H1 (cell line): ENCODE results near the gene SELPLG. TPM values are rescaled to one million over a fixed set of nuclear protein-coding genes. Genes with fewer than 3 reads are reported as not detected.

Experiments used
- EP300 ChIP-seq, 2 experiments: IDR thresholded peaks; 1 replicate in 1 of 2; 2 replicates in 1 of 2; pipeline ENCODE4 v1.6.1; 2011 to 2012; ENCODE audit warnings: low read depth in 2 of 2, low read length in 2 of 2, mild to moderate bottlenecking in 2 of 2, borderline replicate concordance in 1 of 2, inconsistent platforms in 1 of 2, moderate library complexity in 1 of 2
- KDM5A ChIP-seq: fragments of 200-600 bp; IDR thresholded peaks from 2 replicates; pipeline ENCODE4 v1.7.1; 2012; ENCODE audit warnings: mild to moderate bottlenecking, low read length, inconsistent platforms, mixed read lengths
- YY1 ChIP-seq: IDR thresholded peaks from 2 replicates; pipeline ENCODE4 v1.6.1; 2011; ENCODE audit warnings: low read depth, mild to moderate bottlenecking, low read length
- polyA plus RNA-seq, 7 experiments: library from polyadenylated mRNA; depleted of rRNA in 3 of 7; stranded (reverse) in 5 of 7; unstranded in 2 of 7; fragments of >200 nt in 5 of 7; fragments of 200-250 nt in 2 of 7; gene quantifications; 1 replicate in 5 of 7; 2 replicates in 1 of 7; 4 replicates in 1 of 7; pipeline versions ENCODE4 v1.2.1 to v1.2.3, GENCODE V29; 2011 to 2013; ENCODE audit warnings: missing spikeins in 2 of 7, mixed read lengths in 2 of 7
- total RNA-seq: library from RNA; stranded (reverse); fragmentation: NEBNext Ultra II Directional; extraction: Animal tissue kit (Norgen Biotek cat#: 25700); gene quantifications from 2 replicates; pipeline ENCODE4 v1.2.1, GENCODE V29; 2021

Gene SELPLG
- total and polyA plus RNA-seq, 2 of the 8 experiments (the other 6 are each of a cell fraction or from before 2014, with no cell fraction given): 0.18 TPM; not detected in 1

DNA sequence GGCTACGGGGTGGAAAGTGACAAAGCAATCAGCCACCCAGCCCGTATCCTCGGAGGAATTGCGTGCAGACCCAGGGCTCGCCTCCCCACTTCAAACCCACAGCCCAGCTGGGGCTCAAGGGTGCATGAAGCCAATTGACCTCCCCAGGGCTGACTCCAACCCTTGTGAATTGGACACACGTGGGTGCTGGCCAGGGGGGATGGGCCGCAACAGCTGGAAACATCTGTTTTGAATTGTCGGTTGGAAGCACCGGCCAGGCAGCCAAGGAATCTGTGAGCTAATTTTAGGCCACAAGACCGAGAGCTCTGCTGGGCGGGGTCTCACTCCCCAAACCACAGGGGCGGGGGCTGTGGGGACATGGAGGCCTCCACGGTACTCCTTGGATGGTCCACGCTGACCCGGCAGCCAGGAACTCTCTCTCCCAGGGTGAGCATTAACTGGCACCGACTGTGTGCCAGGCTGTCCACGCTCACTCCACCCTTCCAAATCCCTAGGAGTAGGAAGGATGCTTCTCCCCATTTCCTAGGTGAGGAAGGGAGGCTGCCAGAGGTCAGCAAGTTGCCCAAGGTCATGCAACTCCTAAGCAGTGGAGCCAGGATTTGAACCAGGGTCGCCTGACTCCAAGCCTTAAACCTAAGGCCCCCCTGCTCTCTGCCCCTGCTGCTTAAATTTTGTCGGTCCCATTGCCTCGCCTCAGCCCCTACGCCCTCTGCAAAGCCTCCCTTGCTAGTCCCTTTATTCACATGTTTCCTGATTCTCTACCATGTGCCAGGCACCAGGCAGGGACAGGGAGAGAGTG lies 24.0 kb downstream of the SELPLG start (continued):
- TF ChIP-seq KDM5A (no peak), YY1 (no peak), EP300 (IDR thresholded peaks at IDR 0.05; ENCODE audit: borderline replicate concordance in 1 of 2, low read depth in 2 of 2, low read length in 2 of 2) (no peak)
